A673 (cell line): ENCODE measurements around the gene SF3B6. TPM values are rescaled to one million over a fixed set of nuclear protein-coding genes. Genes with fewer than 3 reads are reported as not detected.

ENCODE experiments used
- BruUV-seq: library from RNA; stranded (reverse); fragments of 400-500 nt; replicated peaks from 2 replicates; lab custom pipeline; 2021; lab: Mats Ljungman, UMichigan
- CTCF ChIA-PET: fragments of 300-600 bp; sonication (Branson Sonifier 250); formaldehyde crosslinking; loops from one replicate; lab custom pipeline; 2022; ENCODE audit warnings: antibody characterized with exemption; lab: Charles Lee
- POLR2A ChIA-PET: fragments of 300-600 bp; sonication (Branson Sonifier 250); formaldehyde crosslinking; loops from one replicate; lab custom pipeline; 2022; ENCODE audit warnings: antibody characterized with exemption; ENCODE audit not compliant: low non-redundant PET; lab: Charles Lee
- DNase-seq: peaks from one replicate; pipeline ENCODE4 v3.0.0-alpha.2; 2015; ENCODE audit warnings: low spot score
- H3K27ac ChIP-seq: fragments of 200-600 bp; sonication (generic); 2 replicates; pipeline ENCODE4 v1.5.1; 2016; ENCODE audit warnings: mixed run types, low read depth, mild to moderate bottlenecking, mixed read lengths, antibody characterized with exemption, low read length; ENCODE audit not compliant: poor library complexity, severe bottlenecking
- H3K27me3 ChIP-seq: fragments of 200-600 bp; sonication (generic); replicated peaks from 2 replicates; pipeline ENCODE4 v1.6.1; 2017; ENCODE audit warnings: mixed run types, low read depth, mild to moderate bottlenecking, mixed read lengths, antibody characterized with exemption, low read length; ENCODE audit not compliant: insufficient read depth, poor library complexity
- H3K36me3 ChIP-seq: fragments of 200-600 bp; sonication (generic); 2 replicates; pipeline ENCODE4 v1.6.1; 2016; ENCODE audit warnings: mixed run types, mild to moderate bottlenecking, mixed read lengths, antibody characterized with exemption, low read length; ENCODE audit not compliant: insufficient read depth, poor library complexity, severe bottlenecking
- H3K4me1 ChIP-seq: fragments of 200-600 bp; sonication (generic); 2 replicates; pipeline ENCODE4 v1.6.1; 2017; ENCODE audit warnings: mixed run types, mild to moderate bottlenecking, mixed read lengths, antibody characterized with exemption, low read length; ENCODE audit not compliant: insufficient read depth, poor library complexity, severe bottlenecking
- H3K4me3 ChIP-seq: fragments of 200-600 bp; sonication (generic); 2 replicates; pipeline ENCODE4 v1.5.1; 2016; ENCODE audit warnings: low read depth, mixed run types, mild to moderate bottlenecking, mixed read lengths, low read length; ENCODE audit not compliant: poor library complexity, severe bottlenecking
- H3K9me3 ChIP-seq: fragments of 200-600 bp; sonication (generic); 2 replicates; pipeline ENCODE4 v1.6.1; 2016; ENCODE audit warnings: mixed run types, low read depth, mild to moderate bottlenecking, mixed read lengths, antibody characterized with exemption, low read length; ENCODE audit not compliant: poor library complexity, severe bottlenecking
- EZH2 ChIP-seq: fragments of 200-600 bp; sonication (generic); IDR thresholded peaks from 2 replicates; pipeline ENCODE4 v1.6.1; 2017; ENCODE audit warnings: borderline replicate concordance, low read depth, mild to moderate bottlenecking, mixed read lengths, antibody characterized with exemption, low read length; ENCODE audit not compliant: poor library complexity, severe bottlenecking
- intact Hi-C: fragments of 100-400 bp; cut with micrococcal nuclease; formaldehyde crosslinking; loops from one replicate; pipeline ENCODE4 v1.10.0; 2022; ENCODE audit not compliant: unreplicated experiment
- total RNA-seq: library from RNA; stranded (reverse); gene quantifications from 2 replicates; pipeline ENCODE4 v1.2.3, GENCODE V29; 2021
- TF ChIP-seq, protein P1 (sequence below): fragments of 300-800, 200-600 bp; sonication (generic); conservative IDR thresholded peaks from 2 replicates; pipeline ENCODE4 v1.5.1; 2017; ENCODE audit warnings: low read depth, mild to moderate bottlenecking, antibody characterized with exemption, low read length, moderate library complexity, mixed read lengths

Gene SF3B6
- total RNA-seq, 1 experiment from 2014 or later: 130 TPM

DNA sequence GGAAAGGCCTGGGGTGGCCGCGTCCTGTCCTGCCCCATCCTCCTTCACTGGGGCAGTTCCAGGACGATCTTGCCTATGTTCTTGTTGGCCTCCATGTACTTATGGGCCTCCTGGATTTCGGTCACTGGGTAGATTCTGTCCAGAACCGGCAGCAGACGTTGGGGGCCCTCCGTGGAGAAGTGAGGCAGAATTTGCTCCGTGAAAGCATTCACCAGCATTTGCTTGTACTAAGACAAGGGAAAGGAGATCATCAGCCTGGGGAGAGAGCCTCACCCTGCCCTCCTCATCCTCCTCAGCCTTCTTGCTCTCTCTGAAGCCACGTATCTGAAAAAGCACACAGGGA is 1.4 kb upstream of the SF3B6 start:
- POLR2A ChIA-PET: no interaction called here
- H3K36me3 ChIP-seq: peaks cover 20% of the 10 kb centered on the region
- H3K9me3 ChIP-seq: no peaks in the 10 kb centered on the region
- CTCF ChIA-PET: no interaction called here
- no TSS peak for BruUV-seq
- intact Hi-C loops: loop anchor here (5.0 kb wide), 1 partner anchor 255 kb away; no protein-coding TSS in a partner anchor
- TF ChIP-seq, protein P1, sequence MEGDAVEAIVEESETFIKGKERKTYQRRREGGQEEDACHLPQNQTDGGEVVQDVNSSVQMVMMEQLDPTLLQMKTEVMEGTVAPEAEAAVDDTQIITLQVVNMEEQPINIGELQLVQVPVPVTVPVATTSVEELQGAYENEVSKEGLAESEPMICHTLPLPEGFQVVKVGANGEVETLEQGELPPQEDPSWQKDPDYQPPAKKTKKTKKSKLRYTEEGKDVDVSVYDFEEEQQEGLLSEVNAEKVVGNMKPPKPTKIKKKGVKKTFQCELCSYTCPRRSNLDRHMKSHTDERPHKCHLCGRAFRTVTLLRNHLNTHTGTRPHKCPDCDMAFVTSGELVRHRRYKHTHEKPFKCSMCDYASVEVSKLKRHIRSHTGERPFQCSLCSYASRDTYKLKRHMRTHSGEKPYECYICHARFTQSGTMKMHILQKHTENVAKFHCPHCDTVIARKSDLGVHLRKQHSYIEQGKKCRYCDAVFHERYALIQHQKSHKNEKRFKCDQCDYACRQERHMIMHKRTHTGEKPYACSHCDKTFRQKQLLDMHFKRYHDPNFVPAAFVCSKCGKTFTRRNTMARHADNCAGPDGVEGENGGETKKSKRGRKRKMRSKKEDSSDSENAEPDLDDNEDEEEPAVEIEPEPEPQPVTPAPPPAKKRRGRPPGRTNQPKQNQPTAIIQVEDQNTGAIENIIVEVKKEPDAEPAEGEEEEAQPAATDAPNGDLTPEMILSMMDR: no peak
- no peak for TF ChIP-seq EZH2
- peaks cover 7% of the 10 kb centered on the region for H3K4me1 ChIP-seq
- peak overlapping the region; percentile 82 for H3K4me3 ChIP-seq
- H3K27ac ChIP-seq: peak overlapping the region; percentile 67
- H3K27me3 ChIP-seq: no peaks in the 10 kb centered on the region
- DNase-seq: no peak

DNA sequence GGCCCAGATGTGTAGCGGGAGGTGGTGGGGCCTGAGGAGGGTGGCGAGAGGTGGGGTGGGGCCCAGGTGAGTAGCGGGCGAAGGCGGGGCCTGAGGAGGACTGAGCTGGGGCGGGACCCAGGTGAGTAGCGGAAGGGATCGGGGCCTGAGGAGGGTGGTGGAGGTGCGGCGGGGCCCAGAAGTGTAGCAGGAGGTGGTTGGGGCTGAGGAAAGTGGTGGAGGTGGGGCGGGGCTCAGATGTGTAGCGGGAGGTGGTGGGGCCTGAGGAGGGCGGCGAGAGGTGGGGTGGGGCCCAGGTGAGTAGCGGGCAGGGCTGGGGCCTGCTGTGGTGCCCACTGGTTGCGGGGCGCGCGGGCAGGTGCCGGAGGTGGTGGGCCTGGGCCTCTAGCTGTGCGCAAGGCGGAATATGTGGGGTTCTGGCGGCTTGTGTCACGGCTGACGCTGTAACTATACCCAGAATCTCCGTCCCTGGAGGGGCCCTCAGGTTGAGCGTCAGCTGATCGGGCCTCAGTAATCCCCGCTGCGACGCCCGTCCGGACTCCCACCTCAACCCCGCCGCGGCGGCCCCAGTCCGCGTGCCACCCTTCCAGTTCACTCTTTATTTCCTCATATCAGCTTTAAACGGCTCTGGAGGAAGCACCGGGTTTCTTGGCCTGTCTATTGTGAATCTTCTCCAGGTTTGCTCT is 866 bp upstream of the SF3B6 start:
- BruUV-seq: no TSS peak
- POLR2A ChIA-PET: interaction anchor here (0.7 kb wide), 1 partner anchor 150 kb away, joined by 3 read pairs; the partner anchor contains the start of gene ATAD2B

DNA sequence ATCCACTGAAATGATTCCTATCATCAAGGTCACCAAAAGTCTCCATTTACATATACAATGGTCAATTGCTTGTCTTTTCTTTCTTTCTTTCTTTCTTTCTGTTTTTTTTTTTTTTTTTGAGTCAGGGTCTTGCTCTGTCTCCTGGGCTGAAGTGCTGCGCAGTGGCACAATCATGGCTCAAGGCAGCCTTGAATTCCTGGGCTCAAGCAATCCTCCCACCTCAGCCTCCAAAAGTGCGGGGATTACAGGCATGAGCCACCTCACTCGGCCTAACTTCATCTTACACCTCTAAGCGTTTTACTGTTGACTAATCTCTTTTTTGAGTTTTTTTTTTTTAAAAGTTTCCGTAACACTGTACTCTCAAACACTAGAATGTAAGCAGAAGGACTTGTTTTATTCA is 867 bp downstream of the SF3B6 start:
- no peaks in the 10 kb centered on the region for H3K27me3 ChIP-seq
- peak overlapping the region; percentile 67 for H3K27ac ChIP-seq
- DNase-seq: no peak
- H3K4me1 ChIP-seq: peaks cover 7% of the 10 kb centered on the region
- peaks cover 21% of the 10 kb centered on the region for H3K36me3 ChIP-seq
- POLR2A ChIA-PET: no interaction called here
- no peak for TF ChIP-seq EZH2
- TF ChIP-seq, protein P1: no peak
- intact Hi-C loops: loop anchor here (5.0 kb wide), 1 partner anchor 253 kb away; no protein-coding TSS in a partner anchor
- peak overlapping the region; percentile 82 for H3K4me3 ChIP-seq
- no peaks in the 10 kb centered on the region for H3K9me3 ChIP-seq
- CTCF ChIA-PET: no interaction called here
- BruUV-seq: no TSS peak

More for the DNA sequence above, 866 bp upstream of the SF3B6 start:
- Histone ChIP-seq H3K4me1 (peaks cover 7% of the 10 kb centered on the region), H3K36me3 (peaks cover 21% of the 10 kb centered on the region), H3K9me3 (no peaks in the 10 kb centered on the region), H3K4me3 (peak overlapping the region; percentile 82), H3K27me3 (no peaks in the 10 kb centered on the region), H3K27ac (peak overlapping the region; percentile 67)
- CTCF ChIA-PET: interaction anchor here (1.4 kb wide), 1 partner anchor 8 kb away, joined by 4 read pairs; the partner anchor contains the start of gene TP53I3
- TF ChIP-seq EZH2: no peak
- TF ChIP-seq, protein P1: no peak
- intact Hi-C loops: loop anchor here (5.0 kb wide), 1 partner anchor 255 kb away; no protein-coding TSS in a partner anchor
- no peak for DNase-seq
